H7 (cell line): Measurements from ENCODE around the gene DRGX. TPM values are rescaled to one million over a fixed set of nuclear protein-coding genes. Genes with fewer than 3 reads are reported as not detected.

Experiments
- DNase-seq: peaks from one replicate; pipeline ENCODE4 v3.0.0; 2012
- H3K27me3 ChIP-seq: 2 replicates; pipeline ENCODE4 v1.6.0; 2011; ENCODE audit warnings: mild to moderate bottlenecking, low read length; ENCODE audit not compliant: control insufficient read depth, insufficient read depth
- H3K36me3 ChIP-seq: replicated peaks from 2 replicates; pipeline ENCODE4 v1.5.1; 2011; ENCODE audit warnings: low read length; ENCODE audit not compliant: control insufficient read depth, insufficient read depth
- H3K4me3 ChIP-seq: 2 replicates; pipeline ENCODE4 v1.5.1; 2011; ENCODE audit warnings: low read depth, mild to moderate bottlenecking, control low read depth, low read length, moderate library complexity; ENCODE audit not compliant: insufficient read depth
- total RNA-seq: library from RNA; depleted of rRNA; stranded (reverse); fragments of >200 nt; shearing (Covaris generic); gene quantifications from 2 replicates; pipeline ENCODE4 v1.2.3, GENCODE V29; 2014

Gene DRGX
- total RNA-seq, 1 experiment from 2014 or later: not detected

GRCh38 chr10:49381111-49381900 is 14.6 kb downstream of the DRGX start:
- no peak for DNase-seq
- H3K36me3 ChIP-seq: no peaks in the 10 kb centered on the region
- H3K27me3 ChIP-seq: no peaks in the 10 kb centered on the region
- H3K4me3 ChIP-seq: no peak overlapping the region

- peak; percentile 78 for DNase-seq
- no peaks in the 10 kb centered on the region for H3K36me3 ChIP-seq
- H3K27me3 ChIP-seq: no peaks in the 10 kb centered on the region
- H3K4me3 ChIP-seq: no peak overlapping the region
Observed at GRCh38 chr10:49379596-49380410, 16.1 kb downstream of the DRGX start.

- Histone ChIP-seq H3K27me3 (no peaks in the 10 kb centered on the region), H3K36me3 (no peaks in the 10 kb centered on the region), H3K4me3 (no peak overlapping the region)
- DNase-seq: no peak
Observed at GRCh38 chr10:49377256-49377655, 18.6 kb downstream of the DRGX start.

GRCh38 chr10:49375611-49376010 is 20.3 kb downstream of the DRGX start:
- H3K36me3 ChIP-seq: no peaks in the 10 kb centered on the region
- no peak for DNase-seq
- no peaks in the 10 kb centered on the region; the same call in 1 of the 2 replicates for H3K27me3 ChIP-seq
- no peak overlapping the region for H3K4me3 ChIP-seq

GRCh38 chr10:49374740-49375139 is 21.1 kb downstream of the DRGX start:
- no peaks in the 10 kb centered on the region; the same call in 1 of the 2 replicates for H3K27me3 ChIP-seq
- no peak overlapping the region for H3K4me3 ChIP-seq
- DNase-seq: no peak
- no peaks in the 10 kb centered on the region for H3K36me3 ChIP-seq

- no peak for DNase-seq
- Histone ChIP-seq H3K27me3 (no peaks in the 10 kb centered on the region; the same call in 1 of the 2 replicates), H3K4me3 (no peak overlapping the region), H3K36me3 (no peaks in the 10 kb centered on the region)
Observed at GRCh38 chr10:49373361-49373760, 22.5 kb downstream of the DRGX start.

GRCh38 chr10:49371967-49372366 is 23.9 kb downstream of the DRGX start:
- H3K27me3 ChIP-seq: no peaks in the 10 kb centered on the region; the same call in 1 of the 2 replicates
- no peaks in the 10 kb centered on the region for H3K36me3 ChIP-seq
- H3K4me3 ChIP-seq: no peak overlapping the region
- no peak for DNase-seq

GRCh38 chr10:49370326-49371100 is 25.4 kb downstream of the DRGX start:
- no peaks in the 10 kb centered on the region for H3K36me3 ChIP-seq
- H3K4me3 ChIP-seq: no peak overlapping the region
- H3K27me3 ChIP-seq: no peaks in the 10 kb centered on the region; the same call in 1 of the 2 replicates
- no peak for DNase-seq

GRCh38 chr10:49369216-49370162 is 26.4 kb downstream of the DRGX start:
- Histone ChIP-seq H3K27me3 (no peaks in the 10 kb centered on the region; the same call in 1 of the 2 replicates), H3K36me3 (no peaks in the 10 kb centered on the region), H3K4me3 (no peak overlapping the region)
- DNase-seq: no peak

GRCh38 chr10:49368256-49368655 is 27.6 kb downstream of the DRGX start:
- H3K4me3 ChIP-seq: no peak overlapping the region
- H3K27me3 ChIP-seq: no peaks in the 10 kb centered on the region; the same call in 1 of the 2 replicates
- no peaks in the 10 kb centered on the region for H3K36me3 ChIP-seq
- no peak for DNase-seq

GRCh38 chr10:49367600-49367999 is 28.3 kb downstream of the DRGX start:
- Histone ChIP-seq H3K36me3 (no peaks in the 10 kb centered on the region), H3K4me3 (no peak overlapping the region), H3K27me3 (no peaks in the 10 kb centered on the region; the same call in 1 of the 2 replicates)
- peak; percentile 62 for DNase-seq

- Histone ChIP-seq H3K36me3 (no peaks in the 10 kb centered on the region), H3K27me3 (no peaks in the 10 kb centered on the region), H3K4me3 (no peak overlapping the region)
- no peak for DNase-seq
Observed at GRCh38 chr10:49366460-49366859, 29.4 kb downstream of the DRGX start.

GRCh38 chr10:49365675-49366415 is 30.0 kb downstream of the DRGX start:
- Histone ChIP-seq H3K36me3 (no peaks in the 10 kb centered on the region), H3K27me3 (no peaks in the 10 kb centered on the region), H3K4me3 (no peak overlapping the region)
- DNase-seq: no peak
